ENCODE data around the gene ME1.
"Not testable (repeated sequence)": the region's sequence is repeated elsewhere in the genome, so short reads cannot be mapped to it uniquely, and the experiment has no call there.

The ME1 gene

DNA sequence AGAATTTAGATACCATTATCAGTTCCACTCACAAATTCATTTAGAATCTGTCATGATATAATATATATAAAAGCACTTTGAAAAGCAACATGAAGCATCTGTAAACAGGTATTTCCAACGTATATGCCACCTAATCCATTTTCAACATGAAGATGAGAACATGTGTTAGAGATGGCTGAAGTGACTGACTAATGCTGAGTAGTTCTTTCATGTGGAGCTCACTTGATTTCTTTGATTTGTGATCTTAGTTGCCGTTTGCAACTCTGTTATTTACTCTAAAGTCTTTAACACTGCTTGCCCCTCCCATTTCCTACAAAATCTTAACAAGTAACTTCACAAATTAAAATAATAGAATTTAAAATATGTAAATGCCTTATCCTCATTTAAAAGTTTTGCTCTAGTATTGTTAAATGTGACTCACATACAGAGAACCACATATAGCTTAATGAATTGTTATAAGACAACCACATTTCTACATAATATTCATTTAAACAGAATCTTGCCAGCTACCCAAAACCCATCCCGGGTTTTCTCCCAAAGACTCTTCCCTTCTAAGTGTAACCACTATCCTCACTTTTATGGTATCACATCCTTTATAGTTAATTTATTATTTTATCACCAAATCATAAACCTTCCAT is 78.3 kb downstream of the ME1 start:
- DNase-seq (ENCODE audit: low spot score) = no peak

DNA sequence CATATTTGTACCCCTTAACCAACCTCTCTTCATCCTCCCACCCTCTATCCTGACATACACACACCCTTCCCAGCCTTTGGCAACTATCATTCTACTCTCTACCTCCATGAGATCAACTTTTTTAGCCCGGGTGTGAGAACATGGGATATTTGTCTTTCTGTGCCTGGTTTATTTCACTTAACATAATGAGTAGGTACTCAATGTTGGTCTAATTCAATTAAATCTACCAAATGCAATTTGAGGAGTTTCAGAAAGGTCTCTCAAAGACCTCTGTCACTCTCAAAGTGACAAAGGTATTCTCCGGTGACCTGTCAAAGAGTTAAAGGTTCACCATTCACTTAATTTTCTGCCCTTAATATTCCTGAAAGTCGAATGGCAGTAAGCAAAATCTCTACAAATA is 87.7 kb downstream of the ME1 start:
- no peak for DNase-seq (ENCODE audit: low spot score)

- DNase-seq (ENCODE audit: low spot score) = no peak
Observed at GRCh38 chr6:83341765-83342164, 89.1 kb downstream of the ME1 start.

GRCh38 chr6:83333916-83334315 is 96.9 kb downstream of the ME1 start:
- DNase-seq (ENCODE audit: low spot score) = not testable (repeated sequence)

DNA sequence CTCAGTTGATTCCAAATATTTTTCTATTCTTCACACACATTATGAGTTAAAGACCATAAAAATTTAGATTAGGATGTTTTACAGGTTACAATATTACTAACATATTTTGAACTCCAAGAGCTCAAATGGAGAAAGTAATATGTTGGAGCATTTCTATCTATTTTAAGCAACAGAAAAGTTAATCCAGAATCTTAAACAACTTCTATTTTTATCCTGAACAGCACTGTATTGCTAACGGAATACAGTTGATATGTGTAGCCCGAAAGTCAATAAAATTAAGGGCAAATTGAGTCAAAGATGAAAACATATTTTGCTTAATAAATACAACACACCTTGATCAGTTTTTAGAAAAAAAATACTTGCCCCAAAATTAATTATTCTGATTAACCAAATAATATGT is 97.4 kb downstream of the ME1 start:
- no peak for DNase-seq (ENCODE audit: low spot score)

DNA sequence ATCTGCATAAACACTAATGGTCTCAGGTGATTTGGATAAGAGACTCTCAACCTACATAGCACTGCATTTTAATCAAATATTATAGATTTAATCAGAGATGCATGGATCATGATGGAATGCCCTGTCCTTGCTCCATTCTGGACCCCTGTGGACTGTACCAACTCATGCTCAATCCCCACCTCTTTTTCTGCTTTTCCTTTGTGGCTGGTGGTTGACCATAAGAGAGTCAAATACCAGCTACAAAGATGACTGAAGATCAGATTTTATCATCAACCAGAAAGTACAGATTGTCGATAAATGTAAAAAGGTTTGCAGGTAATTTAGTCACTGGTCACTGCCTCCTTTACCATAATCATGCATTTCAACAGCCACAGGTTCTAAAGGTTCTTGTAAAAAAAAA is 116.2 kb downstream of the ME1 start:
- no peak for DNase-seq (ENCODE audit: low spot score)

DNA sequence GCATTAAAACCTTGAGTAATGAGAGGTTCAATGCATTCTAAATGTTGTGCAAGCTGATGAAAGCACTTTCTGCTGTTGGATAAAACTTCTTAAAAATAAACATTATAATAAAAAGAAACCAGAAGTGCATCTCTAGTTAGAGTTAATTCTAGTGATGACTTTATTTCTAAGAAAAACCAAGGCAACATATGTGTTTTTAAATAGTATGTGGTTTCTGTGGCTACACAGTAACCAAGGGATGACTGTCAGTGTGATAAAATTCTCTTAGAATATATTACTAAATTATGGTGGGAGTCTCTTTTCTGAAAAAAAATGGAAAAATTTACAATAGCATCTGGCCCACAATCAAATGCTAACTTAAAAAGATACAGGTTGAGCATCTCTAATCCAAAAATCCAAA is 117.0 kb downstream of the ME1 start:
- DNase-seq (ENCODE audit: low spot score) = no peak

GRCh38 chr6:83311231-83311630 is 119.6 kb downstream of the ME1 start:
- DNase-seq (ENCODE audit: low spot score) = no peak

GRCh38 chr6:83310046-83310445 is 120.8 kb downstream of the ME1 start:
- no peak for DNase-seq (ENCODE audit: low spot score)

DNA sequence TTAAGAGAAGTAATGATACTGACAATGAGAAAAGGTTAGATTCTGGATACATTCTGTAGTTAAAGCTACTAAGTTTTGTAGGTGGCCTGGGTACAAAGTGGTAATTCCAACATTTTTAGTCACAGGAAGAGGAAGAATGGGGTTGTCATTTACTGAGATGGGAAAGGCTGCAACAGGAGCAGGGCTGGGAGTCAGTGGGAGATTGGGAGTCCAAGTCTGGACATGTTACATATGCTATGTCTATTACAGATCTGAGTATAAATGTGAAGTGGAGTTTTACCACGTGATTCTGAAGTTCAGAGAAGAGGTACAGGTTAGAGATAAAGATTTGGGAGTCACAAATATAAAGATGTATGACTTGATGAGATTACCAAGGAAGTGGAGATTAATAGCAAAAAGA is 121.5 kb downstream of the ME1 start:
- no peak for DNase-seq (ENCODE audit: low spot score)

- DNase-seq (ENCODE audit: low spot score) = no peak
Observed at GRCh38 chr6:83308833-83309232, 122.0 kb downstream of the ME1 start.

- DNase-seq (ENCODE audit: low spot score) = no peak
Observed at GRCh38 chr6:83307849-83308248, 123.0 kb downstream of the ME1 start.

DNA sequence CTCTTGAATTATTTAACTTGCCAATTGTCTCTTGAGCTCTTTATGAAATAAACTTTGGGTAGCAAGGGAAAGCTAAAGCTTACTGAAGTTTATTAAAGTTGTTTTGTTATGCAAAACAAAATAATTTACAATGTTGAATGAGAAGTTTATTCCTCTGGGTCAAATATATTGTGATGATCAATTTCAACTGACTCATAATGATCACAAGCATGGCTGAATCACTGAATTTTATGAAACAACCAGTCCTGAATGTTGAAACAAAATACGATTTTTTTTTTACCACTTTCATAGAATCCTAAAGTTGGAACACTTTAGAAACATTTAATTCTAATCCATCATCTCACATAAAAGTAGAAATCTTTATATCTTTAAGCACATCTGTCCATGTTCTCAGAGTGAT is 127.4 kb downstream of the ME1 start:
- no peak for DNase-seq (ENCODE audit: low spot score)

DNA sequence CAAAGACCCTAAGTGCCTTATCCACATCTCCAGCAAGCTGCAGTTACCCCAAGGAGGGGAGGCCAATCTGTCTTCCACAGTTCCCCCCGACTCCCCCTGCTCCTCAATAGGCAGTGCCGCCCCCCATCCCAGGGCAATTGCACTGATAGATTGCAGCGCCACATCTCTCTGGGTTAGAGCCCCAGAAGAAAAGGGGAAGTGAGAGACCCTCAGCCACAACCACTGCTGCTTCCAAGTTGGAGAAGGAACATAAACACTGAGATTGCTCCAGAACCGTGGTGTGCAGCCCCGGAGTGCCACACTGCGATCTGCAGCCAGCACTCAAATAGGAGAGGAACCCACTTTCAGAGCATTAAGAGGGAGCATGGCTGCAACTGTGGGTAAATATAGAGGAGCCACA is 136.2 kb downstream of the ME1 start:
- no peak for DNase-seq (ENCODE audit: low spot score)

GRCh38 chr6:83292900-83293843 is 137.7 kb downstream of the ME1 start:
- no peak for DNase-seq (ENCODE audit: low spot score)

- not testable (repeated sequence) for DNase-seq (ENCODE audit: low spot score)
Observed at GRCh38 chr6:83287298-83287697, 143.6 kb downstream of the ME1 start.

- DNase-seq (ENCODE audit: low spot score) = no peak
Observed at GRCh38 chr6:83285917-83286316, 144.9 kb downstream of the ME1 start.

GRCh38 chr6:83273596-83273995 is 157.3 kb downstream of the ME1 start:
- no peak for DNase-seq (ENCODE audit: low spot score)

- no peak for DNase-seq (ENCODE audit: low spot score)
Observed at GRCh38 chr6:83270971-83271719, 159.7 kb downstream of the ME1 start.

GRCh38 chr6:83265384-83265783 is 165.5 kb downstream of the ME1 start:
- DNase-seq (ENCODE audit: low spot score) = no peak

DNA sequence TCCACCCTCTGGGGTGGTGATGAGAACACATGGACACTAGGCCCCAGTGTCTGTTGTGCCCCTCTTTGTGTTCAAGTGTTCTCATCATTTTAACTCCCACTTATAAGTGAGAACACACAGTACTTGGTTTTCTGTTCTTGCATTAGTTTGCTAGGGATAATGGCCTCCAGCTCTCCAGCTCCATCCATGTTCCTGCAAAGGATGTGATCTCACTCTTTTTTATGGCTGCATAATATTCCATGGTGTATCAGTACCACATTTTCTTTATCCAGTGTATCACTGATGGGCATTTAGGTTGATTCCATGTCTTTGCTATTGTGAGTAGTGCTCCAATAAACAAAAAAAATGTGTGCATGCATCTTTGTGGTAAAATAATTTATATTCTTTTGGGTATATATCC is 170.3 kb downstream of the ME1 start:
- no peak for DNase-seq (ENCODE audit: low spot score)

GRCh38 chr6:83258517-83258916 is 172.3 kb downstream of the ME1 start:
- no peak for DNase-seq (ENCODE audit: low spot score)

DNA sequence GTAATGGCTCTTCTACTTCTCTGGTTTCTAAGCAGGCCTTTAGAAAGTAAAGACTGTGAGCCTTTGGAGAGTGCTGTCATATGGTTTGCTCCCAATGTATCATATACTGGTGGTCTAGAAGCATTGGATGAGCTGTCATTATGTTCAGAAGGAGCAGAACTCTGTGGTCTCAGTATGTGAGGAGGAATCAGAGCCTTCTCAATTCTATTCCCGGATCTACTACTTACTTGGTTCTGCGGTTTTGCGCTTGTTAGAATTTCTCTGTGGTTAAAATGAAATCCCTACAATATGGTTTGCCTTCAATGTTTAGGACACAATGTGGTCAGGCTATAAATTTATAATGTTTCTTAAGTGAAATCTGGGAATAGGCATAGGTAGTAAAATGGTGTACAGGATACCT is 173.1 kb downstream of the ME1 start:
- no peak for DNase-seq (ENCODE audit: low spot score)

Measured in hematopoietic multipotent progenitor cell treated with erythropoietin and hydrocortisone succinate and interleukin-3 and kit ligand, for 15 days (in vitro differentiated cells).